OCI-LY7 (cell line): ENCODE results near the gene DIPK1B. TPM values are rescaled to one million over a fixed set of nuclear protein-coding genes. Genes with fewer than 3 reads are reported as not detected.

Source experiments
- BruUV-seq: library from RNA; stranded (reverse); fragments of 400-500 nt; replicated peaks from 2 replicates; lab custom pipeline; 2021; lab: Mats Ljungman, UMichigan
- CTCF ChIA-PET: fragments of 300-600 bp; sonication (Branson Sonifier 250); formaldehyde crosslinking; loops from one replicate; lab custom pipeline; 2022; ENCODE audit warnings: antibody characterized with exemption; ENCODE audit not compliant: unreplicated experiment; lab: Charles Lee
- POLR2A ChIA-PET: fragments of 300-600 bp; sonication (Branson Sonifier 250); formaldehyde crosslinking; loops from one replicate; lab custom pipeline; 2022; ENCODE audit warnings: antibody characterized with exemption; lab: Charles Lee
- DNase-seq: peaks from one replicate; pipeline ENCODE4 v3.0.0-alpha.2; 2015; ENCODE audit warnings: low spot score
- H2AFZ ChIP-seq: fragments of 200-600 bp; sonication (generic), shearing (Covaris generic); 2 replicates; pipeline ENCODE4 v1.6.1; 2014; ENCODE audit warnings: mild to moderate bottlenecking, antibody characterized with exemption, low read length, moderate library complexity
- H3K27ac ChIP-seq: fragments of 200-600 bp; sonication (generic); 2 replicates; pipeline ENCODE4 v1.5.1; 2014; ENCODE audit warnings: mixed run types, low read depth, mild to moderate bottlenecking, moderate library complexity, low read length, inconsistent platforms; ENCODE audit not compliant: poor library complexity, severe bottlenecking
- H3K36me3 ChIP-seq: fragments of 200-600 bp; sonication (generic); 2 replicates; pipeline ENCODE4 v1.6.1; 2014; ENCODE audit warnings: mild to moderate bottlenecking, antibody characterized with exemption, low read length, moderate library complexity, mixed read lengths; ENCODE audit not compliant: insufficient read depth
- H3K4me1 ChIP-seq: fragments of 200-600 bp; sonication (generic); 2 replicates; pipeline ENCODE4 v1.5.1; 2014; ENCODE audit warnings: mild to moderate bottlenecking, low read length; ENCODE audit not compliant: insufficient read depth, poor library complexity, severe bottlenecking
- H3K4me2 ChIP-seq: fragments of 200-600 bp; sonication (generic); 2 replicates; pipeline ENCODE4 v1.6.1; 2014; ENCODE audit warnings: mild to moderate bottlenecking, low read length
- H3K4me3 ChIP-seq: fragments of 200-600 bp; sonication (generic); 2 replicates; pipeline ENCODE4 v1.5.1; 2014; ENCODE audit warnings: mild to moderate bottlenecking, low read depth, low read length; ENCODE audit not compliant: poor library complexity, severe bottlenecking
- H3K79me2 ChIP-seq: fragments of 200-600 bp; sonication (generic); 2 replicates; pipeline ENCODE4 v1.6.1; 2016; ENCODE audit warnings: low read depth, mild to moderate bottlenecking, low read length, moderate library complexity, mixed read lengths; ENCODE audit not compliant: insufficient read depth
- H3K9me2 ChIP-seq: fragments of 200-600 bp; sonication (generic); 2 replicates; pipeline ENCODE4 v1.6.1; 2016; ENCODE audit warnings: mild to moderate bottlenecking, low read length, mixed read lengths; ENCODE audit not compliant: insufficient read depth
- H3K9me3 ChIP-seq: fragments of 200-600 bp; sonication (generic); 2 replicates; pipeline ENCODE4 v1.6.1; 2014; ENCODE audit warnings: mild to moderate bottlenecking, mixed run types, low read length, mixed read lengths
- H4K20me1 ChIP-seq: fragments of 200-600 bp; sonication (generic); 2 replicates; pipeline ENCODE4 v1.6.1; 2014; ENCODE audit warnings: mild to moderate bottlenecking, antibody characterized with exemption, low read length, moderate library complexity, mixed read lengths; ENCODE audit not compliant: insufficient read depth
- EZH2phosphoT487 ChIP-seq: fragments of 200-600 bp; sonication (generic); IDR thresholded peaks from 2 replicates; pipeline ENCODE4 v1.6.1; 2018; ENCODE audit warnings: low read depth, borderline replicate concordance, mild to moderate bottlenecking, mixed run types, antibody characterized with exemption, low read length, moderate library complexity, mixed read lengths
- intact Hi-C: fragments of 100-400 bp; cut with micrococcal nuclease; formaldehyde crosslinking; loops from one replicate; pipeline ENCODE4 v1.10.0; 2022; ENCODE audit not compliant: unreplicated experiment
- total RNA-seq, 2 experiments: library from RNA; depleted of rRNA in 1 of 2; stranded (reverse); fragments of >200 nt in 1 of 2; shearing (Covaris generic) in 1 of 2; gene quantifications; 2 replicates each; pipeline ENCODE4 v1.2.3, GENCODE V29; 2014 to 2022
- TF ChIP-seq, protein P1 (sequence below): fragments of 200-600 bp; sonication (generic); conservative IDR thresholded peaks from 2 replicates; pipeline ENCODE4 v1.5.1; 2014; ENCODE audit warnings: mild to moderate bottlenecking, antibody characterized with exemption, low read length, moderate library complexity, mixed read lengths

DIPK1B gene
- total RNA-seq, 2 experiments from 2014 or later, result 0.30 to 13.3 TPM

DNA sequence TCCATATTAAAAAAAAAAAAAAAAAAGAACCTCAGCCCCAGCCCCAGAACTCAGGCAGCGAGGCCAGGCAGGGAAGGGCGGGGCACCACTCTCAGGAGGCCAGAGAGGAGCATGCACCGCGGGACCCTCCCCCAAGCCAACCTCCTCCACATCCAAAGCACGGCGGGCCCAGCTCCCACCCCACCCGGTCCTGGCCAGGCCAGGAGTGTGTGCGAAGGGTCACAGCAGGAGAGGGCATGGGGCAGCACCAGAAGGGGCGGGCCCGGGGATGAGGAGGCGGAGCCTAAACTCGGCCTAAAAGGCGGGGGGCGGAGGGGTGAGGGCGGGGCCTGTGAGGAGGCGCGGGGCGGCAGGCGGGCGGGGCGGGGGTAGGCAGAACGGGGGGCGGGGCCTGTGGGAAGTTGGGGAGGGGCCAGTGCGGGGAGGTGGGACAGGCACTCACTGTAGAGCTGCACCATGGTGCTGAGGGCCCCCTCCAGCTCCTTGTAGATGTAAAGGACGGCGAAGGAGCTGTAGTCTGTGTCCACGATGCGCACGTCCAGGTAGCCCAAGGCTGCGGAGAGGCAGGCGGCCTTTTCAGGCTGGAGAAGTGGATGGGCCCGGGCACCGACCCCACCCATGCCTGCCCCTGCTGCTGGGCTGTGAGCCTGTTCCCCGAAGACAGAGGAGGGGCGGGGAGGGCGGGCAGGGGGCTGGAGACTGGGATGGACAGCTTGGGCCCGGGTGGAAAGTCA lies 50.7 kb downstream of the DIPK1B start:
- H3K4me2 ChIP-seq, result no peak overlapping the region
- no TSS peak for BruUV-seq
- no peaks in the 10 kb centered on the region for H3K36me3 ChIP-seq
- no peaks in the 10 kb centered on the region for H3K9me3 ChIP-seq
- ChIA-PET CTCF (no interaction called here), POLR2A (interaction anchor here (0.7 kb wide), 1 partner anchor 214 kb away, joined by 3 read pairs; no protein-coding TSS in a partner anchor)
- H3K4me1 ChIP-seq, result peaks cover 6% of the 10 kb centered on the region
- intact Hi-C loops, result no loop called here
- no peaks in the 10 kb centered on the region for H3K79me2 ChIP-seq
- no peaks in the 10 kb centered on the region for H4K20me1 ChIP-seq
- peak; percentile 77 for DNase-seq
- H3K27ac ChIP-seq, result no peak overlapping the region
- H3K9me2 ChIP-seq, result no peaks in the 10 kb centered on the region
- no peak for TF ChIP-seq EZH2phosphoT487
- TF ChIP-seq, protein P1, sequence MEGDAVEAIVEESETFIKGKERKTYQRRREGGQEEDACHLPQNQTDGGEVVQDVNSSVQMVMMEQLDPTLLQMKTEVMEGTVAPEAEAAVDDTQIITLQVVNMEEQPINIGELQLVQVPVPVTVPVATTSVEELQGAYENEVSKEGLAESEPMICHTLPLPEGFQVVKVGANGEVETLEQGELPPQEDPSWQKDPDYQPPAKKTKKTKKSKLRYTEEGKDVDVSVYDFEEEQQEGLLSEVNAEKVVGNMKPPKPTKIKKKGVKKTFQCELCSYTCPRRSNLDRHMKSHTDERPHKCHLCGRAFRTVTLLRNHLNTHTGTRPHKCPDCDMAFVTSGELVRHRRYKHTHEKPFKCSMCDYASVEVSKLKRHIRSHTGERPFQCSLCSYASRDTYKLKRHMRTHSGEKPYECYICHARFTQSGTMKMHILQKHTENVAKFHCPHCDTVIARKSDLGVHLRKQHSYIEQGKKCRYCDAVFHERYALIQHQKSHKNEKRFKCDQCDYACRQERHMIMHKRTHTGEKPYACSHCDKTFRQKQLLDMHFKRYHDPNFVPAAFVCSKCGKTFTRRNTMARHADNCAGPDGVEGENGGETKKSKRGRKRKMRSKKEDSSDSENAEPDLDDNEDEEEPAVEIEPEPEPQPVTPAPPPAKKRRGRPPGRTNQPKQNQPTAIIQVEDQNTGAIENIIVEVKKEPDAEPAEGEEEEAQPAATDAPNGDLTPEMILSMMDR, result no peak
- H3K4me3 ChIP-seq, result no peak overlapping the region
- no peak overlapping the region for H2AFZ ChIP-seq

GRCh38 chr9:136763649-136764035 lies 51.3 kb downstream of the DIPK1B start:
- Histone ChIP-seq H2AFZ (no peak overlapping the region), H3K4me1 (peaks cover 10% of the 10 kb centered on the region), H3K4me2 (no peak overlapping the region), H4K20me1 (no peaks in the 10 kb centered on the region), H3K27ac (no peak overlapping the region), H3K79me2 (no peaks in the 10 kb centered on the region), H3K36me3 (no peaks in the 10 kb centered on the region), H3K4me3 (no peak overlapping the region), H3K9me2 (no peaks in the 10 kb centered on the region), H3K9me3 (no peaks in the 10 kb centered on the region)
- intact Hi-C loops, result no loop called here
- POLR2A ChIA-PET, result no interaction called here
- no peak for DNase-seq
- CTCF ChIA-PET, result no interaction called here
- BruUV-seq, result no TSS peak
- no peak for TF ChIP-seq EZH2phosphoT487
- TF ChIP-seq, protein P1, result no peak

GRCh38 chr9:136764301-136764891 lies 52.0 kb downstream of the DIPK1B start, which contains the start of gene LCN15:
LCN15 (minus strand) TSS chr9:136764518; CDS start chr9:136764488, 30 bp downstream.
- H4K20me1 ChIP-seq, result no peaks in the 10 kb centered on the region
- intact Hi-C loops, result no loop called here
- POLR2A ChIA-PET, result no interaction called here
- CTCF ChIA-PET, result no interaction called here
- no peaks in the 10 kb centered on the region for H3K36me3 ChIP-seq
- no peaks in the 10 kb centered on the region for H3K9me3 ChIP-seq
- no peak for DNase-seq
- H3K4me2 ChIP-seq, result no peak within 1 kb of the TSS
- H2AFZ ChIP-seq, result no peak within 1 kb of the TSS
- no TSS peak for BruUV-seq
- H3K4me1 ChIP-seq, result peaks cover 10% of the 10 kb centered on the region
- TF ChIP-seq, protein P1, result no peak
- TF ChIP-seq EZH2phosphoT487, result no peak
- H3K4me3 ChIP-seq, result no peak within 1 kb of the TSS
- no peak within 1 kb of the TSS for H3K27ac ChIP-seq
- no peaks in the 10 kb centered on the region for H3K9me2 ChIP-seq
- H3K79me2 ChIP-seq, result no peaks in the 10 kb centered on the region
